Right forelimb (tissue), 1 donor: ENCODE results near the gene GRXCR2.
"Not testable (repeated sequence)": the region's sequence is repeated elsewhere in the genome, so short reads cannot be mapped to it uniquely, and the experiment has no call there.

Experiments used
- DNase-seq: peaks from one replicate; pipeline ENCODE4 v3.0.0-alpha.2; 2018

Gene GRXCR2

GRCh38 chr5:145872914-145873313 is at the start of gene GRXCR2:
GRXCR2 (minus strand) TSS chr5:145873014; CDS start chr5:145872968, 46 bp downstream.
- DNase-seq: no peak

GRCh38 chr5:145922059-145922458 is 49.2 kb upstream of the GRXCR2 start:
- no peak for DNase-seq

- no peak for DNase-seq
Observed at GRCh38 chr5:145921211-145921610, 48.4 kb upstream of the GRXCR2 start.

GRCh38 chr5:145920542-145921210 is 47.9 kb upstream of the GRXCR2 start:
- DNase-seq: no peak

GRCh38 chr5:145919413-145919812 is 46.6 kb upstream of the GRXCR2 start:
- DNase-seq: no peak

- no peak for DNase-seq
Observed at GRCh38 chr5:145918397-145918796, 45.6 kb upstream of the GRXCR2 start.

GRCh38 chr5:145917288-145917687 is 44.5 kb upstream of the GRXCR2 start:
- DNase-seq: no peak

- no peak for DNase-seq
Observed at GRCh38 chr5:145915970-145916638, 43.3 kb upstream of the GRXCR2 start.

- no peak for DNase-seq
Observed at GRCh38 chr5:145913701-145914100, 40.9 kb upstream of the GRXCR2 start.

GRCh38 chr5:145912594-145912993 is 39.8 kb upstream of the GRXCR2 start:
- no peak for DNase-seq

GRCh38 chr5:145912019-145912418 is 39.2 kb upstream of the GRXCR2 start:
- no peak for DNase-seq

GRCh38 chr5:145911164-145911563 is 38.4 kb upstream of the GRXCR2 start:
- DNase-seq: no peak

- no peak for DNase-seq
Observed at GRCh38 chr5:145908206-145908960, 35.6 kb upstream of the GRXCR2 start.

GRCh38 chr5:145906401-145906800 is 33.6 kb upstream of the GRXCR2 start:
- no peak for DNase-seq

GRCh38 chr5:145904743-145905142 is 31.9 kb upstream of the GRXCR2 start:
- DNase-seq: no peak

GRCh38 chr5:145903867-145904266 is 31.1 kb upstream of the GRXCR2 start:
- DNase-seq: no peak

- DNase-seq: no peak
Observed at GRCh38 chr5:145903113-145903512, 30.3 kb upstream of the GRXCR2 start.

GRCh38 chr5:145902421-145902820 is 29.6 kb upstream of the GRXCR2 start:
- no peak for DNase-seq

- DNase-seq: no peak
Observed at GRCh38 chr5:145898171-145898570, 25.4 kb upstream of the GRXCR2 start.

- DNase-seq: not testable (repeated sequence)
Observed at GRCh38 chr5:145891378-145891777, 18.6 kb upstream of the GRXCR2 start.

GRCh38 chr5:145889611-145890010 is 16.8 kb upstream of the GRXCR2 start:
- DNase-seq: no peak

- no peak for DNase-seq
Observed at GRCh38 chr5:145887976-145888574, 15.3 kb upstream of the GRXCR2 start.

- DNase-seq: no peak
Observed at GRCh38 chr5:145887217-145887616, 14.4 kb upstream of the GRXCR2 start.

- DNase-seq: no peak
Observed at GRCh38 chr5:145874765-145875164, 2.0 kb upstream of the GRXCR2 start.
